Lung (tissue), 16 donors: ENCODE measurements around the gene FIGN. TPM values are rescaled to one million over a fixed set of nuclear protein-coding genes. Genes with fewer than 3 reads are reported as not detected.

Source experiments
- ATAC-seq: fragments of 200-7000 bp; cut with Tn5 transposase; one replicate; pipeline ENCODE4 v1.9.1; 2020; ENCODE audit warnings: moderate number of reproducible peaks; ENCODE audit not compliant: insufficient read depth, low FRiP score
- DNase-seq, 3 donors: peaks; one replicate each; pipeline ENCODE4 v3.0.0-alpha.2; 2013 to 2017
- H3K27ac ChIP-seq, 2 donors: one replicate each; pipeline ENCODE4 v1.5.1; 2013; ENCODE audit warnings: mild to moderate bottlenecking in 2 of 2, moderate library complexity in 2 of 2, control low read depth in 1 of 2, inconsistent platforms in 1 of 2, low read depth in 1 of 2, low read length in 1 of 2
- H3K27me3 ChIP-seq, 3 donors: one replicate each; pipeline ENCODE4 v1.5.1; 2013; ENCODE audit warnings: low read length in 2 of 3; ENCODE audit not compliant: control insufficient read depth in 3 of 3, insufficient read depth in 3 of 3
- H3K36me3 ChIP-seq, 4 donors: one replicate each; pipeline ENCODE4 v1.5.1; 2013; ENCODE audit warnings: low read length in 4 of 4, mild to moderate bottlenecking in 1 of 4, moderate library complexity in 1 of 4; ENCODE audit not compliant: control insufficient read depth in 4 of 4, insufficient read depth in 4 of 4
- H3K4me1 ChIP-seq, 5 donors: one replicate each; pipeline ENCODE4 v1.5.1; 2013; ENCODE audit warnings: low read length in 5 of 5, mild to moderate bottlenecking in 2 of 5, moderate library complexity in 1 of 5; ENCODE audit not compliant: control insufficient read depth in 5 of 5, insufficient read depth in 5 of 5
- H3K4me3 ChIP-seq: one replicate; pipeline ENCODE4 v1.5.1; 2013; ENCODE audit warnings: mild to moderate bottlenecking, control low read depth, moderate library complexity
- H3K9ac ChIP-seq, 2 donors: one replicate each; pipeline ENCODE4 v1.5.1; 2013; ENCODE audit warnings: low read length in 2 of 2, control low read depth in 1 of 2; ENCODE audit not compliant: insufficient read depth in 1 of 2
- H3K9me3 ChIP-seq, 4 donors: one replicate each; pipeline ENCODE4 v1.5.1; 2013; ENCODE audit warnings: low read length in 3 of 4, mild to moderate bottlenecking in 1 of 4, moderate library complexity in 1 of 4; ENCODE audit not compliant: control insufficient read depth in 4 of 4, insufficient read depth in 3 of 4
- CTCF ChIP-seq: IDR thresholded peaks from 2 replicates; pipeline ENCODE4 v1.5.1; 2012; ENCODE audit warnings: mild to moderate bottlenecking; ENCODE audit errors: control extremely low read depth, extremely low read depth
- WGBS, 2 donors: extraction: QIAGEN DNeasy Blood & Tissue Kit; methylation state at CpG; one replicate each; pipeline ENCODE4 v1.1.7; 2013; 5-methylcytosine and 5-hydroxymethylcytosine counted together
- long read RNA-seq, 5 donors: transcript quantifications; one replicate each; lab custom pipeline, GENCODE V29; 2026
- polyA plus RNA-seq, 2 donors: library from polyadenylated mRNA; stranded (reverse); fragments of 200-250 nt; gene quantifications; one replicate each; pipeline ENCODE4 v1.2.1, GENCODE V29; 2013
- total RNA-seq, 2 donors: library from RNA; depleted of rRNA in 1 of 2; stranded (reverse); fragments of >200 nt in 1 of 2; gene quantifications; one replicate each; pipeline ENCODE4 v1.2.1, GENCODE V29; 2014 to 2021
- donor health status: control.
- donor health status: control.
- donor health status: Bipolar disorder and iron deficiency.
- donor health status: healthy.
- donor health status: DM: yes; HTN: yes; CAD: no.

Gene FIGN
- 1 to 10 TPM; 5.4 to 6.5 TPM for total RNA-seq
- under 1 TPM; 0.42 to 0.71 TPM for polyA plus RNA-seq
- long read RNA-seq, donor 1, full-length matches to known transcripts = 2 of 2 reads
- long read RNA-seq, donor 1, partial matches to known transcripts = 0 of 2 reads
- long read RNA-seq, donor 1, other reads (novel, unspliced or antisense) = 0 of 2 reads
- long read RNA-seq, donor 2, full-length matches to known transcripts = 1 of 1 reads
- long read RNA-seq, donor 2, partial matches to known transcripts = 0 of 1 reads
- long read RNA-seq, donor 2, other reads (novel, unspliced or antisense) = 0 of 1 reads
- long read RNA-seq, donor 3 = 0 reads
- long read RNA-seq, donor 4 = 0 reads
- long read RNA-seq, donor 5, full-length matches to known transcripts = 2 of 2 reads
- long read RNA-seq, donor 5, partial matches to known transcripts = 0 of 2 reads
- long read RNA-seq, donor 5, other reads (novel, unspliced or antisense) = 0 of 2 reads

- H3K4me3 ChIP-seq = peak within 1 kb of the TSS; percentile 45
- WGBS, 2 donors = 1 to 2% methylated on average over 46 to 54 of the region's 54 CpGs
- H3K9ac ChIP-seq = peak within 1 kb of the TSS; percentile 52 to 96
- no peaks in the 10 kb centered on the region for H3K9me3 ChIP-seq
- H3K36me3 ChIP-seq = no peaks in the 10 kb centered on the region
- no peak for TF ChIP-seq CTCF
- H3K4me1 ChIP-seq = peaks cover 0 to 17% (median 0%) of the 10 kb centered on the region in 5 donors
- peak; percentile 89 to 94 (median 91) for DNase-seq
- peak within 1 kb of the TSS; percentile 86 to 96 for H3K27ac ChIP-seq
- peaks cover 0 to 13% (median 3%) of the 10 kb centered on the region in 3 donors for H3K27me3 ChIP-seq
- ATAC-seq = peak; percentile 81
These were observed at the start of gene FIGN for GRCh38 chr2:163735685-163736432. TSS of gene FIGN (minus strand) at chr2:163736008. CDS start at chr2:163734927, 1,081 bp downstream.

GRCh38 chr2:163785162-163785561 is 49.4 kb upstream of the FIGN start:
- Histone ChIP-seq H3K4me3 (no peak overlapping the region), H3K27ac (no peak overlapping the region), H3K9me3 (no peaks in the 10 kb centered on the region), H3K36me3 (no peaks in the 10 kb centered on the region), H3K9ac (no peak overlapping the region), H3K27me3 (no peaks in the 10 kb centered on the region), H3K4me1 (peaks cover 0 to 2% (median 0%) of the 10 kb centered on the region in 5 donors)
- TF ChIP-seq CTCF = no peak
- ATAC-seq (no peak), DNase-seq (no peak)
- 86 to 87% methylated on average over 3 of the region's 3 CpGs for WGBS, 2 donors

- no peak overlapping the region for H3K4me3 ChIP-seq
- DNase-seq (peak; percentile 35 to 56 (median 36)), ATAC-seq (no peak)
- 61 to 72% methylated on average over 6 of the region's 6 CpGs for WGBS, 2 donors
- H3K36me3 ChIP-seq = no peaks in the 10 kb centered on the region
- no peaks in the 10 kb centered on the region for H3K9me3 ChIP-seq
- TF ChIP-seq CTCF = no peak
- peaks cover 0 to 6% (median 2%) of the 10 kb centered on the region in 5 donors for H3K4me1 ChIP-seq
- H3K9ac ChIP-seq = no peak overlapping the region
- H3K27ac ChIP-seq = no peak overlapping the region
- no peaks in the 10 kb centered on the region for H3K27me3 ChIP-seq
These were observed 44.3 kb upstream of the FIGN start for GRCh38 chr2:163779970-163780597.
